Adipocyte (in vitro differentiated cells): ENCODE results near the gene PSMB7.

Experiments
- DNase-seq: peaks from one replicate; pipeline ENCODE4 v3.0.0-alpha.2; 2015; ENCODE audit warnings: low read depth
- H3K27me3 ChIP-seq: replicated peaks from 2 replicates; pipeline ENCODE4 v1.7.0; 2013; ENCODE audit warnings: mild to moderate bottlenecking, low read length, moderate library complexity; ENCODE audit not compliant: control insufficient read depth, insufficient read depth
- H3K36me3 ChIP-seq: 2 replicates; pipeline ENCODE4 v1.7.0; 2013; ENCODE audit warnings: low read length, mild to moderate bottlenecking, moderate library complexity; ENCODE audit not compliant: control insufficient read depth, insufficient read depth, severe bottlenecking
- H3K4me1 ChIP-seq: 2 replicates; pipeline ENCODE4 v1.7.0; 2013; ENCODE audit warnings: mild to moderate bottlenecking, low read length, moderate library complexity; ENCODE audit not compliant: control insufficient read depth, insufficient read depth
- H3K4me3 ChIP-seq: 2 replicates; pipeline ENCODE4 v1.7.0; 2013; ENCODE audit warnings: mild to moderate bottlenecking, low read length, moderate library complexity
- H3K9ac ChIP-seq: 2 replicates; pipeline ENCODE4 v1.7.0; 2013; ENCODE audit warnings: mild to moderate bottlenecking, low read length, moderate library complexity
- H3K9me3 ChIP-seq: 2 replicates; pipeline ENCODE4 v1.7.0; 2013; ENCODE audit warnings: mild to moderate bottlenecking, low read length, moderate library complexity; ENCODE audit not compliant: control insufficient read depth

Gene PSMB7

GRCh38 chr9:124327491-124327890 is 87.8 kb downstream of the PSMB7 start:
- H3K36me3 ChIP-seq: peaks cover 96% of the 10 kb centered on the region
- H3K9me3 ChIP-seq: no peaks in the 10 kb centered on the region
- H3K4me1 ChIP-seq: no peaks in the 10 kb centered on the region
- H3K9ac ChIP-seq: no peak overlapping the region
- no peak overlapping the region for H3K4me3 ChIP-seq
- no peaks in the 10 kb centered on the region for H3K27me3 ChIP-seq
- no peak for DNase-seq

- peaks cover 96% of the 10 kb centered on the region for H3K36me3 ChIP-seq
- no peaks in the 10 kb centered on the region for H3K4me1 ChIP-seq
- no peak for DNase-seq
- H3K9ac ChIP-seq: no peak overlapping the region
- H3K27me3 ChIP-seq: no peaks in the 10 kb centered on the region
- H3K4me3 ChIP-seq: no peak overlapping the region
- no peaks in the 10 kb centered on the region for H3K9me3 ChIP-seq
Observed at GRCh38 chr9:124326378-124326777, 88.9 kb downstream of the PSMB7 start.

GRCh38 chr9:124325816-124326215 is 89.4 kb downstream of the PSMB7 start:
- DNase-seq: no peak
- Histone ChIP-seq H3K27me3 (no peaks in the 10 kb centered on the region), H3K36me3 (peaks cover 98% of the 10 kb centered on the region), H3K9me3 (no peaks in the 10 kb centered on the region), H3K4me3 (no peak overlapping the region), H3K4me1 (no peaks in the 10 kb centered on the region), H3K9ac (no peak overlapping the region)

- Histone ChIP-seq H3K4me3 (no peak overlapping the region), H3K4me1 (no peaks in the 10 kb centered on the region), H3K27me3 (no peaks in the 10 kb centered on the region), H3K36me3 (peaks cover 96% of the 10 kb centered on the region), H3K9me3 (no peaks in the 10 kb centered on the region), H3K9ac (no peak overlapping the region)
- no peak for DNase-seq
Observed at GRCh38 chr9:124323904-124324303, 91.3 kb downstream of the PSMB7 start.

GRCh38 chr9:124322618-124323432 is 92.4 kb downstream of the PSMB7 start:
- Histone ChIP-seq H3K27me3 (no peaks in the 10 kb centered on the region), H3K9ac (peak overlapping the region; percentile 5), H3K4me1 (no peaks in the 10 kb centered on the region), H3K9me3 (no peaks in the 10 kb centered on the region), H3K36me3 (peaks cover 91% of the 10 kb centered on the region), H3K4me3 (no peak overlapping the region)
- no peak for DNase-seq

- peaks cover 91% of the 10 kb centered on the region for H3K36me3 ChIP-seq
- no peaks in the 10 kb centered on the region for H3K27me3 ChIP-seq
- H3K9ac ChIP-seq: no peak overlapping the region
- no peaks in the 10 kb centered on the region for H3K4me1 ChIP-seq
- no peak for DNase-seq
- no peak overlapping the region for H3K4me3 ChIP-seq
- no peaks in the 10 kb centered on the region for H3K9me3 ChIP-seq
Observed at GRCh38 chr9:124321935-124322334, 93.3 kb downstream of the PSMB7 start.

GRCh38 chr9:124321416-124321815 is 93.8 kb downstream of the PSMB7 start:
- no peak for DNase-seq
- Histone ChIP-seq H3K4me3 (no peak overlapping the region), H3K27me3 (no peaks in the 10 kb centered on the region), H3K9ac (no peak overlapping the region), H3K9me3 (no peaks in the 10 kb centered on the region), H3K4me1 (no peaks in the 10 kb centered on the region), H3K36me3 (peaks cover 91% of the 10 kb centered on the region)

- peak overlapping the region; percentile 42 for H3K9ac ChIP-seq
- no peaks in the 10 kb centered on the region for H3K9me3 ChIP-seq
- H3K4me1 ChIP-seq: no peaks in the 10 kb centered on the region
- no peak overlapping the region for H3K4me3 ChIP-seq
- DNase-seq: peak; percentile 83
- no peaks in the 10 kb centered on the region for H3K27me3 ChIP-seq
- H3K36me3 ChIP-seq: peaks cover 91% of the 10 kb centered on the region
Observed at GRCh38 chr9:124320062-124320973, 94.9 kb downstream of the PSMB7 start.

- H3K36me3 ChIP-seq: peaks cover 85% of the 10 kb centered on the region
- no peak overlapping the region for H3K4me3 ChIP-seq
- H3K9me3 ChIP-seq: no peaks in the 10 kb centered on the region
- H3K4me1 ChIP-seq: no peaks in the 10 kb centered on the region
- DNase-seq: no peak
- H3K27me3 ChIP-seq: no peaks in the 10 kb centered on the region
- H3K9ac ChIP-seq: no peak overlapping the region
Observed at GRCh38 chr9:124315882-124316281, 99.4 kb downstream of the PSMB7 start.

- no peak for DNase-seq
- Histone ChIP-seq H3K9ac (no peak overlapping the region), H3K9me3 (no peaks in the 10 kb centered on the region), H3K4me3 (no peak overlapping the region), H3K36me3 (peaks cover 83% of the 10 kb centered on the region), H3K27me3 (no peaks in the 10 kb centered on the region), H3K4me1 (peaks cover 14% of the 10 kb centered on the region)
Observed at GRCh38 chr9:124313940-124314339, 101.3 kb downstream of the PSMB7 start.
